Trophoblast cell (in vitro differentiated cells and primary cell): ENCODE measurements around the gene STXBP6.

Experiments
- DNase-seq, 2 donors: peaks; one replicate each; pipeline ENCODE4 v3.0.0-alpha.2; 2016
- H2AFZ ChIP-seq: 2 replicates; pipeline ENCODE4 v1.6.1; 2013; ENCODE audit warnings: low read length, moderate library complexity, mild to moderate bottlenecking; ENCODE audit not compliant: insufficient read depth, poor library complexity
- H2AK5ac ChIP-seq: 2 replicates; pipeline ENCODE4 v1.6.1; 2013; ENCODE audit warnings: mild to moderate bottlenecking, low read length
- H2BK120ac ChIP-seq: 2 replicates; pipeline ENCODE4 v1.6.1; 2013; ENCODE audit warnings: low read length, mild to moderate bottlenecking, moderate library complexity; ENCODE audit not compliant: insufficient read depth, poor library complexity
- H2BK12ac ChIP-seq: 2 replicates; pipeline ENCODE4 v1.6.1; 2013; ENCODE audit warnings: mild to moderate bottlenecking, low read length, moderate library complexity
- H2BK5ac ChIP-seq: 2 replicates; pipeline ENCODE4 v1.6.1; 2013; ENCODE audit warnings: low read length, low read depth, moderate library complexity, mild to moderate bottlenecking; ENCODE audit not compliant: poor library complexity
- H3K14ac ChIP-seq: 2 replicates; pipeline ENCODE4 v1.6.1; 2013; ENCODE audit warnings: mild to moderate bottlenecking, low read length
- H3K18ac ChIP-seq: 2 replicates; pipeline ENCODE4 v1.6.1; 2013; ENCODE audit warnings: mild to moderate bottlenecking, low read length
- H3K23ac ChIP-seq: 2 replicates; pipeline ENCODE4 v1.6.1; 2013; ENCODE audit warnings: low read length
- H3K27ac ChIP-seq: 2 replicates; pipeline ENCODE4 v1.5.1; 2013; ENCODE audit warnings: low read depth, mild to moderate bottlenecking, inconsistent platforms, low read length, moderate library complexity
- H3K27me3 ChIP-seq: 2 replicates; pipeline ENCODE4 v1.6.1; 2013; ENCODE audit warnings: inconsistent platforms, mild to moderate bottlenecking, low read length, moderate library complexity; ENCODE audit not compliant: insufficient read depth
- H3K36me3 ChIP-seq, 2 experiments: 1 replicate in 1 of 2; 2 replicates in 1 of 2; pipeline ENCODE4 v1.6.1; 2013; ENCODE audit warnings: low read length in 2 of 2, mild to moderate bottlenecking in 2 of 2, moderate library complexity in 1 of 2; ENCODE audit not compliant: insufficient read depth in 2 of 2, control insufficient read depth in 1 of 2
- H3K4ac ChIP-seq: 2 replicates; pipeline ENCODE4 v1.6.1; 2013; ENCODE audit warnings: low read depth, mild to moderate bottlenecking, low read length, moderate library complexity
- H3K4me1 ChIP-seq, 2 experiments: 1 replicate in 1 of 2; 2 replicates in 1 of 2; pipeline ENCODE4 v1.6.1; 2013; ENCODE audit warnings: low read length in 2 of 2, mild to moderate bottlenecking in 2 of 2, moderate library complexity in 1 of 2; ENCODE audit not compliant: insufficient read depth in 2 of 2, control insufficient read depth in 1 of 2
- H3K4me2 ChIP-seq: 2 replicates; pipeline ENCODE4 v1.6.1; 2013; ENCODE audit warnings: inconsistent platforms, mild to moderate bottlenecking, low read length, moderate library complexity
- H3K4me3 ChIP-seq: 2 replicates; pipeline ENCODE4 v1.5.1; 2013; ENCODE audit warnings: mild to moderate bottlenecking, low read depth, low read length, inconsistent platforms
- H3K79me1 ChIP-seq: one replicate; pipeline ENCODE4 v1.6.1; 2013; ENCODE audit warnings: low read length
- H3K79me2 ChIP-seq: 2 replicates; pipeline ENCODE4 v1.6.1; 2013; ENCODE audit warnings: low read length, mild to moderate bottlenecking; ENCODE audit not compliant: control insufficient read depth, insufficient read depth, poor library complexity
- H3K9ac ChIP-seq: 2 replicates; pipeline ENCODE4 v1.6.1; 2013; ENCODE audit warnings: mild to moderate bottlenecking, low read length
- H3K9me3 ChIP-seq: 2 replicates; pipeline ENCODE4 v1.6.1; 2013; ENCODE audit warnings: low read depth, mild to moderate bottlenecking, control low read depth, inconsistent platforms, low read length; ENCODE audit not compliant: insufficient read depth
- H4K12ac ChIP-seq: 2 replicates; pipeline ENCODE4 v1.6.1; 2013; ENCODE audit warnings: low read depth, mild to moderate bottlenecking, low read length, moderate library complexity
- H4K8ac ChIP-seq: 2 replicates; pipeline ENCODE4 v1.6.1; 2013; ENCODE audit warnings: low read depth, mild to moderate bottlenecking, low read length, moderate library complexity
- H4K91ac ChIP-seq: one replicate; pipeline ENCODE4 v1.6.1; 2013; ENCODE audit warnings: low read depth, mild to moderate bottlenecking, low read length, moderate library complexity
- WGBS: extraction: QIAGEN DNeasy Blood & Tissue Kit; methylation state at CpG from one replicate; pipeline ENCODE4 v1.1.7; 2013; ENCODE audit warnings: missing lambda C conversion rate; ENCODE audit not compliant: insufficient read length, insufficient coverage; ENCODE audit errors: extremely low coverage; 5-methylcytosine and 5-hydroxymethylcytosine counted together

The STXBP6 gene

DNA sequence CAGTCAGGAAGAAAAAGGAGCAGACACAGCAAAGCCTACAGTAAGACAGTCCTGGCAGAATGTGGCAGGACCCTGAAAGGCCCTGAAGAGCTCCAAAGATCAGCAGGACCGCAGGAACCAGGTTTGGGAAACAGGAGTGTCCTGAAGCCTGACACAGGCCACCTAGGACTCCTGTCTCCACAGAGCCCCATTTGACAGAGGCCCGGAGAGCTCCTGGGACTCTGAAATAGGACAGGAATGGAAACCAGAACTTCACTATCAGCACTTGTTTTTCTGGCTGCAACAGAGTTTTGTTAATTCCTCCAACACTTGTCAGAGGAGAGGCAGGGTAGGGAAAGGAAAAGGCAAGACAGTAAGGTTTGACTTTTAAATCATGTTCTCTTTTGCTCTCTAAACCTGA is 12.9 kb downstream of the STXBP6 start:
- no peak overlapping the region for H3K4me2 ChIP-seq
- WGBS = no CpG with 5 or more reads among the region's 2 CpGs
- no peak overlapping the region for H3K27ac ChIP-seq
- H3K79me2 ChIP-seq = no peaks in the 10 kb centered on the region
- no peak overlapping the region for H2BK12ac ChIP-seq
- H3K14ac ChIP-seq = no peak overlapping the region
- no peak overlapping the region for H2AK5ac ChIP-seq
- no peak overlapping the region for H3K9ac ChIP-seq
- no peak overlapping the region for H3K23ac ChIP-seq
- H4K91ac ChIP-seq = no peak overlapping the region
- no peak overlapping the region for H2BK120ac ChIP-seq
- no peak overlapping the region for H2AFZ ChIP-seq
- DNase-seq = no peak
- H3K27me3 ChIP-seq = no peaks in the 10 kb centered on the region
- H3K79me1 ChIP-seq = no peaks in the 10 kb centered on the region
- no peak overlapping the region for H4K12ac ChIP-seq
- no peak overlapping the region for H4K8ac ChIP-seq
- no peak overlapping the region for H3K18ac ChIP-seq
- no peak overlapping the region for H2BK5ac ChIP-seq
- no peak overlapping the region for H3K4me3 ChIP-seq
- H3K4ac ChIP-seq = no peak overlapping the region
- H3K4me1 ChIP-seq = peaks cover 0 to 2% of the 10 kb centered on the region in 2 experiments
- no peaks in the 10 kb centered on the region for H3K36me3 ChIP-seq
- H3K9me3 ChIP-seq = no peaks in the 10 kb centered on the region

DNA sequence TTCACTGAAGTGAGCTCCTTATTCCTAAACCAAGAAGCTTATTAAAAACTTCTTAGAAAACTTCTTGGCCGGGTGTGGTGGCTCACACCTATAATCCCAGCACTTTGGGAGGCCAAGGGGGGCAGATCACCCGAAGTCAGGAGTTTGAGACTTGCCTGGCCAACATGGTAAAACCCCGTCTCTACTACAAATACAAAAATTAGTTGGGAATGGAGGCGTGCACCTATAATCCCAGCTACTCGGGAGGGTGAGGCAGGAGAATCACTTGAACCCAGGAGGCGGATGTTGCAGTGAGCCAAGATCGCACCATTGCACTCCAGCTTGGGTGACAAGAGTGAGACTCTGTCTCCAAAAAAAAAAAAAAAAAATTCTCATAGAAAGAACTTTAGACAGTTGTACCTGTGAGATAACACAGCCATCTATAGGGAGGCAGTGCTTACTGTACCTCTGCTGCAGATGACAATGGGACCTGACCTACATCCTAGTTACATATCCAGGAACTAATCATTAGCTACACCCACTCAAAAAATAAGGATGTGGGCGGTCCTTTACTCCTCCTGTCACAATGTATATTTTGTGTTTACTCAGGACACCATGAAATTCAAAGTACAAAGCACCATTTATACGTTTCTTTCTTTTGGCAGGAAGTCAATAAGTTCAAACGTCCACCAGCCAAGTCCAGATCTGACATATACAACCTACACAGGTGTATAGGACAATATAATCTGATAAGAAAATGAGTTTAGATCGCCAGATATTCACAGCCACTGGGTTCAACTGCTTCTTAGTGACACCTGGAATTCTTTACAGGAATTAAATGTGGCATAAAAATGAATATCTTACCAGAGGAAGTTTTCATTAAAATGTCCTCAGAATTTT is 14.9 kb downstream of the STXBP6 start:
- no peaks in the 10 kb centered on the region for H3K36me3 ChIP-seq
- DNase-seq = no peak
- no peak overlapping the region for H2BK12ac ChIP-seq

DNA sequence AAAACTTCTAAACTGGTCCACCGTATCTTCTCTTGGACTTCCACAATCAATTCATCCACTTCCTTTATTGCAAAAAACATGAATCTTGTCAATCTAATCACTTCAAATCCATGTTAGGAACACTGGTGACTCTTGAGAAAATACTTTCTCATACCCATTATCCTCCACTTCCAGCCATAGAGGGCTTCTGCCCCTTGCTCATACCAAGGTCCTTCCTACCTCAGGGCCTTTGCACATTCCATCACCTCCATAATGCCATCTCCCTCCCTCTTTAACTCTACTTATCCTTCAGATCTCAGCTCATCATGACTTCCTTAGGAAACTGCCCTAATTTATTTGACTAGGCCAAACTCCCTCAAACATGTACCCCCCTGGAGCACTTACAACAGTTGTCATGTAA is 16.6 kb downstream of the STXBP6 start:
- Histone ChIP-seq H4K8ac (no peak overlapping the region), H3K4me1 (peaks cover 0 to 2% of the 10 kb centered on the region in 2 experiments), H3K23ac (no peak overlapping the region), H3K79me1 (no peaks in the 10 kb centered on the region), H2BK120ac (no peak overlapping the region), H2AK5ac (no peak overlapping the region), H2BK12ac (no peak overlapping the region), H4K12ac (no peak overlapping the region), H3K4me2 (no peak overlapping the region), H3K9ac (no peak overlapping the region), H2BK5ac (no peak overlapping the region), H3K27me3 (no peaks in the 10 kb centered on the region), H2AFZ (no peak overlapping the region), H3K36me3 (no peaks in the 10 kb centered on the region), H3K4me3 (no peak overlapping the region), H3K4ac (no peak overlapping the region), H3K79me2 (no peaks in the 10 kb centered on the region), H4K91ac (no peak overlapping the region), H3K14ac (no peak overlapping the region), H3K18ac (no peak overlapping the region), H3K9me3 (no peaks in the 10 kb centered on the region), H3K27ac (no peak overlapping the region)
- DNase-seq = no peak
- WGBS = no CpG with 5 or more reads among the region's 1 CpG

More for the DNA sequence above, 14.9 kb downstream of the STXBP6 start:
- H3K4me2 ChIP-seq = no peak overlapping the region
- H2AFZ ChIP-seq = no peak overlapping the region
- H4K12ac ChIP-seq = no peak overlapping the region
- H3K9me3 ChIP-seq = no peaks in the 10 kb centered on the region
- no peak overlapping the region for H3K23ac ChIP-seq
- no peak overlapping the region for H4K91ac ChIP-seq
- no peaks in the 10 kb centered on the region for H3K27me3 ChIP-seq
- peaks cover 0 to 2% of the 10 kb centered on the region in 2 experiments for H3K4me1 ChIP-seq
- H3K79me2 ChIP-seq = no peaks in the 10 kb centered on the region
- no peak overlapping the region for H4K8ac ChIP-seq
- no peak overlapping the region for H2BK5ac ChIP-seq
- H3K27ac ChIP-seq = no peak overlapping the region
- H3K79me1 ChIP-seq = no peaks in the 10 kb centered on the region
- H3K4me3 ChIP-seq = no peak overlapping the region
- H3K9ac ChIP-seq = no peak overlapping the region
- no peak overlapping the region for H2BK120ac ChIP-seq
- H3K4ac ChIP-seq = no peak overlapping the region
- H2AK5ac ChIP-seq = no peak overlapping the region
- H3K18ac ChIP-seq = no peak overlapping the region
- no CpG with 5 or more reads among the region's 11 CpGs for WGBS
- H3K14ac ChIP-seq = no peak overlapping the region

DNA sequence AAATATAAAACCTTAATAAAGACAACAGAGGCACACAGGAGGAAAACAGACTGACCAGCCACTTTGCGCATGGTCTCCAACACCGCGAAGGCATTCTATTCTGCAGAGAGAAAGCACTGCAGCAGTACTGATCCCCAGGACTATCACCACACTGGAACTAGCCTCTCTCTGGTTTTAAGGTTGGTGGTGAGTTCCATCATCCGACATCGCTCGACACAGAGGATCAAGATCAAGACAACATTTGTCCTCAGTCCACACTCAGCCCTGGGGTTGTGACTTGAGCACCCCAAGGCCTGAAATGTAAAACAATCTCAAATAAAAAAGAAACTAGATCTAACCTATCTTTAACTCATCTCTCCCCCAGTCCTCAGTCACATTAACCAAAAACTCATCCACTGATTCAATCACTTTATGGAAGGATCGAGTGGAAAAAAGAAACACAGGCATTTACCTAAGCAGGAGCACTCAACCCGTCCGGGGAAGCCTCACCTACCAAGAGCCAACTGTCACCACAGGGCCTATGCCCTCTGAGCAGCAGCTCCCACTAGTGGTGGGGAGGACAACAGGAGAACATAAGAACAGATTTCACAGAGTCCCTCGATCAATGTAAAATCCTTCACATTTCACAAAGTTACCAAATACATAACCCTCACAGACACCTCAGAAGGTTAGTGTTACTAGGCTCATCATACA is 17.7 kb downstream of the STXBP6 start:
- Histone ChIP-seq H3K14ac (no peak overlapping the region), H3K79me2 (no peaks in the 10 kb centered on the region), H3K18ac (no peak overlapping the region), H3K23ac (no peak overlapping the region), H2AFZ (no peak overlapping the region), H4K12ac (no peak overlapping the region), H3K79me1 (no peaks in the 10 kb centered on the region), H3K9ac (no peak overlapping the region), H3K4me1 (peaks cover 0 to 2% of the 10 kb centered on the region in 2 experiments), H2BK5ac (no peak overlapping the region), H3K4ac (no peak overlapping the region), H3K27ac (no peak overlapping the region), H3K4me2 (no peak overlapping the region), H3K4me3 (no peak overlapping the region), H4K8ac (no peak overlapping the region), H3K27me3 (no peaks in the 10 kb centered on the region), H2AK5ac (no peak overlapping the region), H2BK120ac (no peak overlapping the region), H4K91ac (no peak overlapping the region), H3K9me3 (no peaks in the 10 kb centered on the region), H3K36me3 (no peaks in the 10 kb centered on the region), H2BK12ac (no peak overlapping the region)
- no peak for DNase-seq
- WGBS = no CpG with 5 or more reads among the region's 10 CpGs
